ENCODE results near the gene FKTN.

DNA sequence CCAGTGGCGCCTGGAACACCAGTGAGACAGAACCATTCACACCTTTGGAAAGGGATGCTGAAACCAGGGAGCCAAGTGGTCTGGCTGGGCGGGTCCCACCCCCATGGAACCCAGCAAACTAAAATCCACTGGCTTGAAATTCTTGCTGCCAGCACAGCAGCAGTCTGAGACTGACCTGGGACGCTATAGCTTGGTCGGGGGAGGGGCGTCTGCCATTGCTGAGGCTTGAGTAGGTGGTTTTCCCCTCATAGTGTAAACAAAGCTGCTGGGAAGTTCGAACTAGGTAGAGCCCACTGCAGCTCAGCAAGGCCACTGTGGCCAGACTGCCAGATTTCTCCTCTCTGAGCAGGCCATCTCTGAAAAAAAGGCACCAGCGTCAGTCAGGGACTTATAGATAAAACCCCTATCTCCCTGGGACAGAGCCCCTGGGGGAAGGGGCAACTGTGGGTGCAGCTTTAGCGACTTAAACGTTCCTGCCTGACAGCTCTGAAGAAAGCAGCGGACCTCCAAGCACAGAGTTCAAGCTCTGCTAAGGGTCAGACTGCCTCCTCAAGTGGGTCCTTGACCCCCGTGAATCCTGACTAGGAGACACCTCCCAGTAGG is 42.0 kb upstream of the FKTN start:
- TF ChIP-seq, protein P1, sequence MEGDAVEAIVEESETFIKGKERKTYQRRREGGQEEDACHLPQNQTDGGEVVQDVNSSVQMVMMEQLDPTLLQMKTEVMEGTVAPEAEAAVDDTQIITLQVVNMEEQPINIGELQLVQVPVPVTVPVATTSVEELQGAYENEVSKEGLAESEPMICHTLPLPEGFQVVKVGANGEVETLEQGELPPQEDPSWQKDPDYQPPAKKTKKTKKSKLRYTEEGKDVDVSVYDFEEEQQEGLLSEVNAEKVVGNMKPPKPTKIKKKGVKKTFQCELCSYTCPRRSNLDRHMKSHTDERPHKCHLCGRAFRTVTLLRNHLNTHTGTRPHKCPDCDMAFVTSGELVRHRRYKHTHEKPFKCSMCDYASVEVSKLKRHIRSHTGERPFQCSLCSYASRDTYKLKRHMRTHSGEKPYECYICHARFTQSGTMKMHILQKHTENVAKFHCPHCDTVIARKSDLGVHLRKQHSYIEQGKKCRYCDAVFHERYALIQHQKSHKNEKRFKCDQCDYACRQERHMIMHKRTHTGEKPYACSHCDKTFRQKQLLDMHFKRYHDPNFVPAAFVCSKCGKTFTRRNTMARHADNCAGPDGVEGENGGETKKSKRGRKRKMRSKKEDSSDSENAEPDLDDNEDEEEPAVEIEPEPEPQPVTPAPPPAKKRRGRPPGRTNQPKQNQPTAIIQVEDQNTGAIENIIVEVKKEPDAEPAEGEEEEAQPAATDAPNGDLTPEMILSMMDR (IDR thresholded peaks at IDR 0.05): no peak
- TF ChIP-seq POLR2A (IDR thresholded peaks at IDR 0.05): no peak

Measured in body of pancreas (tissue), 4 donors.